Naive thymus-derived CD8-positive, alpha-beta T cell (primary cell): ENCODE measurements around the gene PRDX2. TPM values are rescaled to one million over a fixed set of nuclear protein-coding genes. Genes with fewer than 3 reads are reported as not detected.

Experiments
- ATAC-seq, 2 donors: fragments of 150-1000 bp; cut with Tn5 transposase in 1 of 2; sonication (Bioruptor Pico), chemical (Tn5 transposase) in 1 of 2; 1 replicate in 1 of 2; 2 replicates in 1 of 2; pipeline ENCODE4 v1.10.0; 2021; ENCODE audit warnings: mild to moderate bottlenecking in 2 of 2, moderate library complexity in 2 of 2
- POLR2A ChIA-PET: fragments of 350-600 bp; sonication (Branson Sonifier 250); formaldehyde crosslinking; loops from one replicate; lab custom pipeline; 2021; ENCODE audit warnings: antibody characterized with exemption; lab: Charles Lee
- DNase-seq, 10 donors: peaks; one replicate each; pipeline versions ENCODE4 v3.0.0 to v3.0.0-alpha.2; 2020 to 2022
- H3K27ac Mint-ChIP-seq, 10 donors: one replicate each; pipeline ENCODE4 v1.8.0; 2020 to 2022; ENCODE audit warnings: mild to moderate bottlenecking in 10 of 10, mixed read lengths in 10 of 10, moderate library complexity in 4 of 10, inconsistent platforms in 1 of 10
- H3K27me3 Mint-ChIP-seq, 5 donors: one replicate each; pipeline ENCODE4 v1.8.0; 2021 to 2022; ENCODE audit warnings: mixed read lengths in 5 of 5
- H3K36me3 Mint-ChIP-seq, 3 donors: one replicate each; pipeline ENCODE4 v1.8.0; 2020 to 2022; ENCODE audit warnings: mixed read lengths in 3 of 3, mild to moderate bottlenecking in 2 of 3, inconsistent platforms in 1 of 3
- H3K4me1 Mint-ChIP-seq, 4 donors: one replicate each; pipeline ENCODE4 v1.8.0; 2021 to 2022; ENCODE audit warnings: mixed read lengths in 4 of 4
- H3K4me3 Mint-ChIP-seq, 10 donors: one replicate each; pipeline ENCODE4 v1.8.0; 2020 to 2022; ENCODE audit warnings: mild to moderate bottlenecking in 10 of 10, mixed read lengths in 10 of 10, moderate library complexity in 6 of 10, inconsistent platforms in 1 of 10
- H3K9me3 Mint-ChIP-seq, 9 donors: one replicate each; pipeline ENCODE4 v1.8.0; 2020 to 2022; ENCODE audit warnings: mixed read lengths in 9 of 9, mild to moderate bottlenecking in 3 of 9, inconsistent platforms in 1 of 9, moderate library complexity in 1 of 9
- polyA plus RNA-seq, 3 donors: library from polyadenylated mRNA; unstranded; fragments of 300-500 nt; fragmentation: Illumina TruSeq; gene quantifications; one replicate each; pipeline ENCODE4 v1.2.3, GENCODE V29; 2021
- total RNA-seq, 8 experiments: library from RNA in 2 of 8; stranded (reverse) in 2 of 8; gene quantifications; one replicate each; pipeline ENCODE4 v1.2.3 and lab custom pipeline; 2021 to 2026

PRDX2 gene
- total and polyA plus RNA-seq, 5 experiments from 2014 or later, result 108 to 362 (median 253) TPM

GRCh38 chr19:12797141-12797587, 4.4 kb downstream of the PRDX2 start:
- H3K9me3 Mint-ChIP-seq, result peaks cover 0 to 4% (median 0%) of the 10 kb centered on the region in 9 donors
- peaks cover 0 to 2% (median 0%) of the 10 kb centered on the region in 5 donors for H3K27me3 Mint-ChIP-seq
- peaks cover 1 to 27% (median 5%) of the 10 kb centered on the region in 3 donors for H3K36me3 Mint-ChIP-seq
- H3K4me1 Mint-ChIP-seq, result peaks cover 20 to 47% (median 41%) of the 10 kb centered on the region in 4 donors
- no peak for DNase-seq
- H3K4me3 Mint-ChIP-seq, result no peak overlapping the region
- POLR2A ChIA-PET, result interaction anchor here (1.0 to 14.5 kb wide), 3 partner anchors 9 to 38 kb away, joined by 5 to 1021 read pairs (median 15); partner anchors contain the start of genes HOOK2 and RNASEH2A
- peak overlapping the region in 2 of 10 donors; percentile 4 to 96 for H3K27ac Mint-ChIP-seq
- ATAC-seq, result no peak

DNA sequence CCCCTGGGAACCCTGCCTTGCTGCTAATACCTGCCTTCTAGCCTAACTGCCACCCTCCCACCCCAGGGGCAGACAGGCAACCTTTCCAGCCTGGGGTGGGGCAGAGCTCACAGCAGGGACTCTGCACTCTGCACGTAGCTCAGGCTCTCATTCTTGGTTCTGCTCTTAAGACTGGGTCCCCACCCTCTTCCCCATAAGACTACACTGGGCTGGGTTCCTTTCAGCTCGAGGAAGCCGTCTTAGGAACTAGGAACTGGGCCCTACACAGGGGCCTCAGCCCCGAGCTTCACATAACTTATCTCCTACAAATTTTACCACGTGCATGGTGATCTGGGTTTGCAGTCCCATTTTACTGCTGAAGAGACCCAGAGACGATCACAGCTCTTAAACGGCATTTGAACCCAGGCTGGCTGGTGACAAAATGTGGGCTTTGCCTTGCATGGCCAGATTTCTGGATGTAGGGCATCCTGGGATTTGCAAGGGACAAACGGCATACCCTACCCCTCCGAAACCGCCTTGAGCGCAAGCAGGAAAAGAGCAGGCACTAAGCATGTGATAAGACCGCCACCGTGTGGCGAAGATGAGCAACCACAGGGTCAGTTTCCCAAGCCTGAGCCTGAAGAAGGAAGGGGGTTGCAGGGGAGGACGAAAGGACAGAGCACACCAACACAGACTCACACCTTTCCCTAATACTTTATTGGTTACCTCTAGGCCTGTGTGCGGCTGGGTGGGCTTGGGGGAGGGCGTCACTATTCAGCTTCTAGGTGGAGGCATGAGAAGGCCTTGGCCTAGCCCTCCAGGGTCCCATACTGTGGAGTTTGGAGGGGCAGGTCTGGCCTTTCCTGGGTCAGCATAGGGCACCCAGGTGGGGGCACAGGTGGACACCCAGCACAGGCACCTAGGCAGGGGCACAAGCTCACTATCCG, 5.2 kb downstream of the PRDX2 start:
- no peak for ATAC-seq
- Mint-ChIP-seq H3K4me3 (peak overlapping the region; percentile 61 to 88 (median 84)), H3K27ac (peak overlapping the region; percentile 90 to 98 (median 95)), H3K27me3 (peaks cover 0 to 2% (median 0%) of the 10 kb centered on the region in 5 donors), H3K4me1 (peaks cover 19 to 45% (median 39%) of the 10 kb centered on the region in 4 donors), H3K9me3 (peaks cover 0 to 4% (median 0%) of the 10 kb centered on the region in 9 donors), H3K36me3 (peaks cover 1 to 27% (median 5%) of the 10 kb centered on the region in 3 donors)
- POLR2A ChIA-PET, result interaction anchor here (0.6 to 14.5 kb wide), 7 partner anchors 10 to 356 kb away, joined by 3 to 1021 read pairs (median 5); partner anchors contain the start of genes DHPS, HOOK2, RNASEH2A and TNPO2
- peak; percentile 58 to 86 (median 74) for DNase-seq

GRCh38 chr19:12794971-12795381, 6.6 kb downstream of the PRDX2 start:
- Mint-ChIP-seq H3K9me3 (peaks cover 0 to 4% (median 0%) of the 10 kb centered on the region in 9 donors), H3K4me1 (peaks cover 25 to 47% (median 39%) of the 10 kb centered on the region in 4 donors), H3K27me3 (peaks cover 0 to 4% (median 0%) of the 10 kb centered on the region in 5 donors), H3K27ac (peak overlapping the region; percentile 94 to 99 (median 97)), H3K36me3 (peaks cover 1 to 27% (median 5%) of the 10 kb centered on the region in 3 donors), H3K4me3 (peak overlapping the region in 9 of 10 donors; percentile 10 to 99 (median 73))
- POLR2A ChIA-PET, result interaction anchor here (0.5 to 14.5 kb wide), 9 partner anchors 9 to 1921 kb away, joined by 3 to 1021 read pairs (median 5); partner anchors contain the start of genes HOOK2, RNASEH2A and TNPO2
- DNase-seq (no peak), ATAC-seq (no peak)

DNA sequence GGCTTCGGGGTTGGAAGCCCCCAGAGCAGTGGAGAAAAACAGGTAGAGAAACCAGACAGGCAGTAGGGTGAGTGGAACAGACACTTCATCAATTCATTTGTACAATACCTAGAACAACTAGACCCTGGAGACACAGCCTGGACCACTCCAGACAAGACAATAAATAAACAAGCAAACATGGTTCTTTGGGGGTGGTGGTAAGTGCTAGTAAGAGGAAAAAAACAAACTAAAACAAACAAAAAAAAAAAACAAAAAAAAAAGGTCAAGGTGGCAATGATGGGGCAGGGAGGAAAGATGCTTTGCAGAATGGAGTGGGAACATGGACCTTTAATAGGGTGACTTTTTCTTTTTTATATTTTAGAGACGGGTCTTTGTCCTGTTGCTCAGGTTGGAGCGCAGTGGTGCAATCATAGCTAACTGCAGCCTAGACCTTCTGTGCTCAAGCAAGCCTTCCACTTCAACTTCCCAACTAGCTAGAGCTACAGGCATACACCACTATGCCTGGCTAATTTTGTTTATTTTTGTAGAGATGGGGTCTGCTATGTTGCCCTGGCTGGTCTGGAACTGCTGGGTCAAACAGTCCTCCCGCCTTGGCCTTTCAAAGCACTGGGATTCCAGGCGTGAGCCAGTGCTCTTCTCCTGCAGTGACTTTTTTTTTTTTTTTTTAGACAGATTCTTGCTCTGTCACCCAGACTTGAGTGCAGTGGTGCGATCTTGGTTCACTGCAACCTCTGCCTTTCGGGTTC, 7.2 kb downstream of the PRDX2 start:
- peaks cover 0 to 4% (median 0%) of the 10 kb centered on the region in 9 donors for H3K9me3 Mint-ChIP-seq
- peaks cover 25 to 49% (median 36%) of the 10 kb centered on the region in 4 donors for H3K4me1 Mint-ChIP-seq
- DNase-seq, result peak in 3 of 10 donors; percentile 37 to 52 (median 45)
- peaks cover 0 to 4% (median 0%) of the 10 kb centered on the region in 5 donors for H3K27me3 Mint-ChIP-seq
- peaks cover 1 to 25% (median 5%) of the 10 kb centered on the region in 3 donors for H3K36me3 Mint-ChIP-seq
- peak overlapping the region; percentile 64 to 99 (median 84) for H3K4me3 Mint-ChIP-seq
- peak overlapping the region; percentile 94 to 99 (median 97) for H3K27ac Mint-ChIP-seq
- POLR2A ChIA-PET, result interaction anchor here (0.5 to 14.5 kb wide), 12 partner anchors 7 to 1921 kb away, joined by 3 to 1021 read pairs (median 4); partner anchors contain the start of genes HOOK2, PRDX2, RNASEH2A and THSD8
- no peak for ATAC-seq

DNA sequence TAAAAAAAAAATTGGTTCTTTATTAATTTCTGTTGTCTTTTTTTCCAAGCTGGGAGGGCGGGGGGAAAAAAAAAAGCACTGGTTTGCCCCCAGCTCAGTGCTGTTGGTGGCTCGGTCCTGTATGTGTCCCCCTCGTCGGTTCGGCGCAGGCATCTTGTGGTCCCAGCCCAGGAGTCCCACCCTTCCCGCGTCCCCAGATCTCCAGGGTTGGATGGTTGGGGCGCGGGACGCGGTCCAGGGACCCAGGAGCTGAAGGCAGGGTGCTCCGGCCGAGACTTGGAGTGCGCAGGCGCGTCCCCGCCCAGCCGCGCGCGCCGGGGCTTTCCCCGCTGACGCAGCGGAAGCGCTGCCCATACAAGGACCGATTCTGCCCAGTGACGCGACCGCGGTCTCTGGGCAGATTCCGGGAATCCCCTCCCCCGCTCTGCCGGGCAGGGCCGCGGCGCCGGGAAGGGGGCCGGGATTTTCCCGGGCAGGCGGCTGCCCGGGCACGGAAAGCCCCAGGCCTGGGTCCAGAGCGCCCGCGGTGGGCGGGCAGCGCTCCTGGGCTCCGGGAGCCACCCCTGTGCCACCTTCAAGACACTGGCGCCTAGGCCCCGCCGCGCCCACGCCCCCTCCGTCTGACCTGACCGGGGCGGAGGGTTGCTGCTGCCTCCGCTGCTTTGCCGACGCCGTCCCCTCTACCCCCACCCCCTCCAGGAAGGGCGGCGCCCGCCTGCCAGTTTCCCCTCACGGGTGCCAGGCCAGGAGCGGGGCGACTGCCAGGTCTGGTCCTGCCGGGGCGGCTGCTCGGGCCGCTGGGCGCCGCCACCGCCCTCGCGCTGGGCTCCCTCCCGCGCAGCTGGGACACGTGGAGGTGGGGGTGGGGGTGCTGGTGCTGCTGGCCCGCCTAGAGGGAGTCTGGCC, 8.1 kb downstream of the PRDX2 start:
- Mint-ChIP-seq H3K27me3 (peaks cover 0 to 4% (median 0%) of the 10 kb centered on the region in 5 donors), H3K4me3 (peak overlapping the region; percentile 89 to 99 (median 96)), H3K36me3 (peaks cover 1 to 16% (median 5%) of the 10 kb centered on the region in 3 donors), H3K9me3 (peaks cover 0 to 4% (median 0%) of the 10 kb centered on the region in 9 donors), H3K27ac (peak overlapping the region; percentile 94 to 100 (median 100)), H3K4me1 (peaks cover 30 to 56% (median 43%) of the 10 kb centered on the region in 4 donors)
- POLR2A ChIA-PET, result interaction anchor here (0.5 to 14.5 kb wide), 19 partner anchors 8 to 1725 kb away, joined by 3 to 1021 read pairs (median 5); partner anchors contain the start of genes CALR, DHPS, DNAJB1 and FBXW9
- DNase-seq (peak; percentile 92 to 98 (median 96)), ATAC-seq (peak; percentile 47 to 53)

DNA sequence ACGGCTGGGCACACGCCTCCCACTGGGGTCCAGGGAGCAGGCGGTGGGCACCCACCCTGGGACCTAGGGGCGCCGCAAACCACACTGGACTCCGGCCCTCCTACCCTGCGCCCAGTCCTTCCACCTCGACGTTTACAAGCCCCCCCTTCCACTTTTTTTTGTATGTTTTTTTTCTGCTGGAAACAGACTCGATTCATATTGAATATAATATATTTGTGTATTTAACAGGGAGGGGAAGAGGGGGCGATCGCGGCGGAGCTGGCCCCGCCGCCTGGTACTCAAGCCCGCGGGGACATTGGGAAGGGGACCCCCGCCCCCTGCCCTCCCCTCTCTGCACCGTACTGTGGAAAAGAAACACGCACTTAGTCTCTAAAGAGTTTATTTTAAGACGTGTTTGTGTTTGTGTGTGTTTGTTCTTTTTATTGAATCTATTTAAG, 8.7 kb downstream of the PRDX2 start:
- ATAC-seq, result no peak
- DNase-seq, result peak in 1 of 10 donors; percentile 62
- Mint-ChIP-seq H3K36me3 (peaks cover 1 to 15% (median 5%) of the 10 kb centered on the region in 3 donors), H3K9me3 (peaks cover 0 to 4% (median 0%) of the 10 kb centered on the region in 9 donors), H3K4me1 (peaks cover 32 to 56% (median 47%) of the 10 kb centered on the region in 4 donors), H3K27ac (peak overlapping the region; percentile 91 to 100 (median 100)), H3K27me3 (peaks cover 0 to 4% (median 0%) of the 10 kb centered on the region in 5 donors), H3K4me3 (peak overlapping the region; percentile 85 to 99 (median 96))
- POLR2A ChIA-PET, result interaction anchor here (0.5 to 14.5 kb wide), 20 partner anchors 9 to 1725 kb away, joined by 3 to 1021 read pairs (median 5); partner anchors contain the start of genes CALR, DHPS, DNAJB1 and FBXW9

DNA sequence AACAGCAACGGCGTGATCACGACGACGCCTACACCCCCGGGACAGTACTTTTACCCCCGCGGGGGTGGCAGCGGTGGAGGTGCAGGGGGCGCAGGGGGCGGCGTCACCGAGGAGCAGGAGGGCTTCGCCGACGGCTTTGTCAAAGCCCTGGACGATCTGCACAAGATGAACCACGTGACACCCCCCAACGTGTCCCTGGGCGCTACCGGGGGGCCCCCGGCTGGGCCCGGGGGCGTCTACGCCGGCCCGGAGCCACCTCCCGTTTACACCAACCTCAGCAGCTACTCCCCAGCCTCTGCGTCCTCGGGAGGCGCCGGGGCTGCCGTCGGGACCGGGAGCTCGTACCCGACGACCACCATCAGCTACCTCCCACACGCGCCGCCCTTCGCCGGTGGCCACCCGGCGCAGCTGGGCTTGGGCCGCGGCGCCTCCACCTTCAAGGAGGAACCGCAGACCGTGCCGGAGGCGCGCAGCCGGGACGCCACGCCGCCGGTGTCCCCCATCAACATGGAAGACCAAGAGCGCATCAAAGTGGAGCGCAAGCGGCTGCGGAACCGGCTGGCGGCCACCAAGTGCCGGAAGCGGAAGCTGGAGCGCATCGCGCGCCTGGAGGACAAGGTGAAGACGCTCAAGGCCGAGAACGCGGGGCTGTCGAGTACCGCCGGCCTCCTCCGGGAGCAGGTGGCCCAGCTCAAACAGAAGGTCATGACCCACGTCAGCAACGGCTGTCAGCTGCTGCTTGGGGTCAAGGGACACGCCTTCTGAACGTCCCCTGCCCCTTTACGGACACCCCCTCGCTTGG, 9.3 kb downstream of the PRDX2 start:
- Mint-ChIP-seq H3K27me3 (peaks cover 0 to 4% (median 0%) of the 10 kb centered on the region in 5 donors), H3K9me3 (peaks cover 0 to 4% (median 0%) of the 10 kb centered on the region in 9 donors), H3K36me3 (peaks cover 1 to 14% (median 5%) of the 10 kb centered on the region in 3 donors), H3K27ac (peak overlapping the region; percentile 92 to 100 (median 100)), H3K4me3 (peak overlapping the region; percentile 85 to 99 (median 96)), H3K4me1 (peaks cover 32 to 57% (median 49%) of the 10 kb centered on the region in 4 donors)
- DNase-seq (peak; percentile 53 to 87 (median 72)), ATAC-seq (no peak)
- POLR2A ChIA-PET, result interaction anchor here (0.5 to 14.5 kb wide), 32 partner anchors 9 to 1726 kb away, joined by 3 to 1021 read pairs (median 5); partner anchors contain the start of genes CALR, DHPS, DNAJB1 and FBXW9

- peak within 1 kb of the TSS; percentile 91 to 99 (median 96) for H3K4me3 Mint-ChIP-seq
Measured at GRCh38 chr19:12791345-12792050, 10.1 kb downstream of the PRDX2 start, which contains the start of gene JUNB. Gene JUNB, plus strand, starts transcription at chr19:12791486. Its CDS starts 286 bp downstream, at chr19:12791772.

More at GRCh38 chr19:12791345-12792050, 10.1 kb downstream of the PRDX2 start, which contains the start of gene JUNB:
- DNase-seq (peak; percentile 95 to 99 (median 98)), ATAC-seq (peak; percentile 43 to 47)
- Mint-ChIP-seq H3K9me3 (peaks cover 0 to 4% (median 0%) of the 10 kb centered on the region in 9 donors), H3K4me1 (peaks cover 31 to 60% (median 49%) of the 10 kb centered on the region in 4 donors), H3K27me3 (peaks cover 0 to 4% (median 0%) of the 10 kb centered on the region in 5 donors), H3K27ac (peak within 1 kb of the TSS; percentile 97 to 100 (median 100)), H3K36me3 (peaks cover 1 to 8% (median 5%) of the 10 kb centered on the region in 3 donors)
- POLR2A ChIA-PET, result interaction anchor here (0.5 to 14.5 kb wide), 31 partner anchors 10 to 1095 kb away, joined by 3 to 1021 read pairs (median 5); partner anchors contain the start of genes CALR, DHPS, FBXW9 and GCDH
